RWPE2 (cell line): ENCODE results near the gene BRIX1.

Experiments
- ATAC-seq: fragments of 200-7000 bp; cut with Tn5 transposase; 3 replicates; pipeline ENCODE4 v1.9.1; 2021; ENCODE audit warnings: low read depth
- DNase-seq: peaks from one replicate; pipeline ENCODE4 v3.0.0-alpha.2; 2020; ENCODE audit warnings: low spot score
- H3K27ac ChIP-seq: fragments of 450-650 bp; 2 replicates; pipeline ENCODE4 v1.5.1; 2017; ENCODE audit warnings: mild to moderate bottlenecking; ENCODE audit not compliant: poor library complexity, severe bottlenecking
- H3K27me3 ChIP-seq: fragments of 250-450 bp; sonication (Bioruptor Pico); 2 replicates; pipeline ENCODE4 v1.5.1; 2021; ENCODE audit warnings: mild to moderate bottlenecking, moderate library complexity; ENCODE audit not compliant: insufficient read depth, poor library complexity, severe bottlenecking
- H3K36me3 ChIP-seq: fragments of 250-450 bp; sonication (Bioruptor Pico); 2 replicates; pipeline ENCODE4 v1.5.1; 2020; ENCODE audit warnings: low read depth, mild to moderate bottlenecking, moderate library complexity
- H3K4me1 ChIP-seq: fragments of 250-450 bp; sonication (Bioruptor Pico); 2 replicates; pipeline ENCODE4 v1.5.1; 2021; ENCODE audit warnings: mild to moderate bottlenecking, moderate library complexity; ENCODE audit not compliant: insufficient read depth, poor library complexity, severe bottlenecking
- H3K4me3 ChIP-seq: fragments of 250-450 bp; sonication (Bioruptor Pico); 2 replicates; pipeline ENCODE4 v1.5.1; 2021; ENCODE audit warnings: mild to moderate bottlenecking, moderate library complexity; ENCODE audit not compliant: severe bottlenecking
- H3K9me3 ChIP-seq: fragments of 250-450 bp; sonication (Bioruptor Pico); 2 replicates; pipeline ENCODE4 v1.5.1; 2021; ENCODE audit warnings: mild to moderate bottlenecking, moderate library complexity; ENCODE audit not compliant: severe bottlenecking
- CTCF ChIP-seq: fragments of 450-650 bp; IDR thresholded peaks from one replicate; pipeline ENCODE4 v1.5.1; 2017; ENCODE audit warnings: mild to moderate bottlenecking, moderate library complexity; ENCODE audit not compliant: poor library complexity, severe bottlenecking

Gene BRIX1

GRCh38 chr5:34915139-34915855, at the start of gene BRIX1, which contains the start of gene RAD1:
Gene BRIX1, plus strand, starts transcription at chr5:34915711. Its CDS starts 28 bp downstream, at chr5:34915739.
Gene RAD1, minus strand, starts transcription at chr5:34915504. Its CDS starts 612 bp downstream, at chr5:34914892.
- H3K9me3 ChIP-seq: no peaks in the 10 kb centered on the region
- H3K4me1 ChIP-seq: peaks cover 23% of the 10 kb centered on the region
- H3K4me3 ChIP-seq: peak within 1 kb of the TSS; percentile 58
- peak within 1 kb of the TSS; percentile 67 for H3K27ac ChIP-seq
- ATAC-seq (peak; percentile 99), DNase-seq (peak; percentile 98)
- peaks cover 74% of the 10 kb centered on the region for H3K36me3 ChIP-seq
- no peak for TF ChIP-seq CTCF
- no peaks in the 10 kb centered on the region for H3K27me3 ChIP-seq

GRCh38 chr5:34866989-34867471, 48.5 kb upstream of the BRIX1 start:
- ATAC-seq (no peak), DNase-seq (no peak)
- Histone ChIP-seq H3K4me3 (no peak overlapping the region), H3K4me1 (no peaks in the 10 kb centered on the region), H3K36me3 (no peaks in the 10 kb centered on the region), H3K27ac (no peak overlapping the region), H3K9me3 (no peaks in the 10 kb centered on the region), H3K27me3 (no peaks in the 10 kb centered on the region)
- TF ChIP-seq CTCF: no peak

GRCh38 chr5:34867660-34868059, 47.9 kb upstream of the BRIX1 start:
- H3K27ac ChIP-seq: no peak overlapping the region
- no peaks in the 10 kb centered on the region for H3K9me3 ChIP-seq
- H3K4me1 ChIP-seq: no peaks in the 10 kb centered on the region
- TF ChIP-seq CTCF: no peak
- H3K4me3 ChIP-seq: no peak overlapping the region
- no peaks in the 10 kb centered on the region for H3K36me3 ChIP-seq
- DNase-seq (no peak), ATAC-seq (no peak)
- no peaks in the 10 kb centered on the region for H3K27me3 ChIP-seq

GRCh38 chr5:34868791-34869190, 46.7 kb upstream of the BRIX1 start:
- no peaks in the 10 kb centered on the region for H3K36me3 ChIP-seq
- H3K9me3 ChIP-seq: no peaks in the 10 kb centered on the region
- no peaks in the 10 kb centered on the region for H3K4me1 ChIP-seq
- no peak for ATAC-seq
- TF ChIP-seq CTCF: no peak
- no peak overlapping the region for H3K27ac ChIP-seq
- H3K27me3 ChIP-seq: no peaks in the 10 kb centered on the region
- no peak for DNase-seq
- H3K4me3 ChIP-seq: no peak overlapping the region

- H3K27ac ChIP-seq: no peak overlapping the region
- ATAC-seq (no peak), DNase-seq (no peak)
- no peaks in the 10 kb centered on the region for H3K4me1 ChIP-seq
- no peaks in the 10 kb centered on the region for H3K27me3 ChIP-seq
- H3K9me3 ChIP-seq: no peaks in the 10 kb centered on the region
- H3K4me3 ChIP-seq: no peak overlapping the region
- H3K36me3 ChIP-seq: no peaks in the 10 kb centered on the region
- TF ChIP-seq CTCF: no peak
These were observed 46.3 kb upstream of the BRIX1 start for GRCh38 chr5:34869256-34869655.
